Right renal pelvis (tissue), 4 donors: Measurements from ENCODE around the gene PRKCA. TPM values are rescaled to one million over a fixed set of nuclear protein-coding genes. Genes with fewer than 3 reads are reported as not detected.

Experiments
- DNase-seq, 4 donors: peaks; one replicate each; pipeline ENCODE4 v3.0.0-alpha.2; 2013; ENCODE audit warnings: low read depth in 4 of 4, low spot score in 3 of 4, missing footprints in 1 of 4
- polyA plus RNA-seq, 4 donors: library from polyadenylated mRNA; unstranded; fragments of 120-200 nt; gene quantifications; one replicate each; pipeline ENCODE4 v1.2.1, GENCODE V29; 2013; ENCODE audit not compliant: insufficient read length in 4 of 4

PRKCA gene
- polyA plus RNA-seq, 4 donors, result 20.9 to 25.9 (median 24.5) TPM

- no peak for DNase-seq
Measured at GRCh38 chr17:66836063-66837005, 533.9 kb downstream of the PRKCA start.

- DNase-seq, result no peak
Measured at GRCh38 chr17:66837226-66837625, 534.8 kb downstream of the PRKCA start.

GRCh38 chr17:66837885-66838665, 535.7 kb downstream of the PRKCA start:
- no peak for DNase-seq

- no peak for DNase-seq
Measured at GRCh38 chr17:66839616-66840015, 537.2 kb downstream of the PRKCA start.

- DNase-seq, result no peak
Measured at GRCh38 chr17:66840061-66840460, 537.6 kb downstream of the PRKCA start.

- DNase-seq, result no peak
Measured at GRCh38 chr17:66841328-66841727, 538.9 kb downstream of the PRKCA start.

GRCh38 chr17:66841744-66842143, 539.3 kb downstream of the PRKCA start:
- DNase-seq, result no peak

GRCh38 chr17:66842505-66842904, 540.1 kb downstream of the PRKCA start:
- DNase-seq, result no peak

GRCh38 chr17:66842959-66843358, 540.5 kb downstream of the PRKCA start:
- DNase-seq, result no peak

GRCh38 chr17:66843627-66844026, 541.2 kb downstream of the PRKCA start:
- DNase-seq, result no peak

GRCh38 chr17:66847704-66848103, 545.3 kb downstream of the PRKCA start:
- no peak for DNase-seq

- no peak for DNase-seq
Measured at GRCh38 chr17:66848496-66848895, 546.1 kb downstream of the PRKCA start.

GRCh38 chr17:66849032-66849655, 546.7 kb downstream of the PRKCA start:
- DNase-seq, result no peak

GRCh38 chr17:66849851-66850580, 547.6 kb downstream of the PRKCA start:
- DNase-seq, result no peak

GRCh38 chr17:66850692-66851091, 548.3 kb downstream of the PRKCA start:
- no peak for DNase-seq

GRCh38 chr17:66855204-66855603, 552.8 kb downstream of the PRKCA start:
- DNase-seq, result no peak

GRCh38 chr17:66858226-66859083, 556.0 kb downstream of the PRKCA start:
- no peak for DNase-seq

- no peak for DNase-seq
Measured at GRCh38 chr17:66859353-66859752, 556.9 kb downstream of the PRKCA start.

GRCh38 chr17:66860204-66860603, 557.8 kb downstream of the PRKCA start:
- DNase-seq, result no peak
